Trophoblast cell (in vitro differentiated cells and primary cell): Measurements from ENCODE around the gene CIB4.

Experiments
- DNase-seq, 2 donors: peaks; one replicate each; pipeline ENCODE4 v3.0.0-alpha.2; 2016
- H2AFZ ChIP-seq: 2 replicates; pipeline ENCODE4 v1.6.1; 2013; ENCODE audit warnings: low read length, moderate library complexity, mild to moderate bottlenecking; ENCODE audit not compliant: insufficient read depth, poor library complexity
- H2AK5ac ChIP-seq: 2 replicates; pipeline ENCODE4 v1.6.1; 2013; ENCODE audit warnings: mild to moderate bottlenecking, low read length
- H2BK120ac ChIP-seq: 2 replicates; pipeline ENCODE4 v1.6.1; 2013; ENCODE audit warnings: low read length, mild to moderate bottlenecking, moderate library complexity; ENCODE audit not compliant: insufficient read depth, poor library complexity
- H2BK12ac ChIP-seq: 2 replicates; pipeline ENCODE4 v1.6.1; 2013; ENCODE audit warnings: mild to moderate bottlenecking, low read length, moderate library complexity
- H2BK5ac ChIP-seq: 2 replicates; pipeline ENCODE4 v1.6.1; 2013; ENCODE audit warnings: low read length, low read depth, moderate library complexity, mild to moderate bottlenecking; ENCODE audit not compliant: poor library complexity
- H3K14ac ChIP-seq: 2 replicates; pipeline ENCODE4 v1.6.1; 2013; ENCODE audit warnings: mild to moderate bottlenecking, low read length
- H3K18ac ChIP-seq: 2 replicates; pipeline ENCODE4 v1.6.1; 2013; ENCODE audit warnings: mild to moderate bottlenecking, low read length
- H3K23ac ChIP-seq: 2 replicates; pipeline ENCODE4 v1.6.1; 2013; ENCODE audit warnings: low read length
- H3K27ac ChIP-seq: 2 replicates; pipeline ENCODE4 v1.5.1; 2013; ENCODE audit warnings: low read depth, mild to moderate bottlenecking, inconsistent platforms, low read length, moderate library complexity
- H3K27me3 ChIP-seq: 2 replicates; pipeline ENCODE4 v1.6.1; 2013; ENCODE audit warnings: inconsistent platforms, mild to moderate bottlenecking, low read length, moderate library complexity; ENCODE audit not compliant: insufficient read depth
- H3K36me3 ChIP-seq, 2 experiments: 1 replicate in 1 of 2; 2 replicates in 1 of 2; pipeline ENCODE4 v1.6.1; 2013; ENCODE audit warnings: low read length in 2 of 2, mild to moderate bottlenecking in 2 of 2, moderate library complexity in 1 of 2; ENCODE audit not compliant: insufficient read depth in 2 of 2, control insufficient read depth in 1 of 2
- H3K4ac ChIP-seq: 2 replicates; pipeline ENCODE4 v1.6.1; 2013; ENCODE audit warnings: low read depth, mild to moderate bottlenecking, low read length, moderate library complexity
- H3K4me1 ChIP-seq, 2 experiments: 1 replicate in 1 of 2; 2 replicates in 1 of 2; pipeline ENCODE4 v1.6.1; 2013; ENCODE audit warnings: low read length in 2 of 2, mild to moderate bottlenecking in 2 of 2, moderate library complexity in 1 of 2; ENCODE audit not compliant: insufficient read depth in 2 of 2, control insufficient read depth in 1 of 2
- H3K4me2 ChIP-seq: 2 replicates; pipeline ENCODE4 v1.6.1; 2013; ENCODE audit warnings: inconsistent platforms, mild to moderate bottlenecking, low read length, moderate library complexity
- H3K4me3 ChIP-seq: 2 replicates; pipeline ENCODE4 v1.5.1; 2013; ENCODE audit warnings: mild to moderate bottlenecking, low read depth, low read length, inconsistent platforms
- H3K79me1 ChIP-seq: one replicate; pipeline ENCODE4 v1.6.1; 2013; ENCODE audit warnings: low read length
- H3K79me2 ChIP-seq: 2 replicates; pipeline ENCODE4 v1.6.1; 2013; ENCODE audit warnings: low read length, mild to moderate bottlenecking; ENCODE audit not compliant: control insufficient read depth, insufficient read depth, poor library complexity
- H3K9ac ChIP-seq: 2 replicates; pipeline ENCODE4 v1.6.1; 2013; ENCODE audit warnings: mild to moderate bottlenecking, low read length
- H3K9me3 ChIP-seq: 2 replicates; pipeline ENCODE4 v1.6.1; 2013; ENCODE audit warnings: low read depth, mild to moderate bottlenecking, control low read depth, inconsistent platforms, low read length; ENCODE audit not compliant: insufficient read depth
- H4K12ac ChIP-seq: 2 replicates; pipeline ENCODE4 v1.6.1; 2013; ENCODE audit warnings: low read depth, mild to moderate bottlenecking, low read length, moderate library complexity
- H4K8ac ChIP-seq: 2 replicates; pipeline ENCODE4 v1.6.1; 2013; ENCODE audit warnings: low read depth, mild to moderate bottlenecking, low read length, moderate library complexity
- H4K91ac ChIP-seq: one replicate; pipeline ENCODE4 v1.6.1; 2013; ENCODE audit warnings: low read depth, mild to moderate bottlenecking, low read length, moderate library complexity
- WGBS: extraction: QIAGEN DNeasy Blood & Tissue Kit; methylation state at CpG from one replicate; pipeline ENCODE4 v1.1.7; 2013; ENCODE audit warnings: missing lambda C conversion rate; ENCODE audit not compliant: insufficient read length, insufficient coverage; ENCODE audit errors: extremely low coverage; 5-methylcytosine and 5-hydroxymethylcytosine counted together

The CIB4 gene

GRCh38 chr2:26540961-26541360 lies 100.2 kb downstream of the CIB4 start:
- Histone ChIP-seq H3K4me3 (no peak overlapping the region), H3K4me2 (no peak overlapping the region), H3K14ac (no peak overlapping the region), H3K79me1 (no peaks in the 10 kb centered on the region), H2BK12ac (no peak overlapping the region), H3K79me2 (no peaks in the 10 kb centered on the region), H2BK120ac (no peak overlapping the region), H3K4me1 (peaks cover 0 to 2% of the 10 kb centered on the region in 2 experiments), H3K27ac (no peak overlapping the region), H3K36me3 (no peaks in the 10 kb centered on the region), H4K91ac (no peak overlapping the region), H3K9ac (no peak overlapping the region), H2AFZ (no peak overlapping the region), H2AK5ac (no peak overlapping the region), H4K12ac (no peak overlapping the region), H3K9me3 (no peaks in the 10 kb centered on the region), H2BK5ac (no peak overlapping the region), H3K18ac (no peak overlapping the region), H3K4ac (no peak overlapping the region), H3K23ac (no peak overlapping the region), H4K8ac (no peak overlapping the region), H3K27me3 (no peaks in the 10 kb centered on the region)
- DNase-seq, result no peak
- no CpG with 5 or more reads among the region's 6 CpGs for WGBS

GRCh38 chr2:26540306-26540705 lies 100.9 kb downstream of the CIB4 start:
- H3K27me3 ChIP-seq, result no peaks in the 10 kb centered on the region
- no peaks in the 10 kb centered on the region for H3K36me3 ChIP-seq
- no peak overlapping the region for H2AFZ ChIP-seq
- H4K91ac ChIP-seq, result no peak overlapping the region
- no peak overlapping the region for H3K18ac ChIP-seq
- no peak overlapping the region for H2BK5ac ChIP-seq
- H3K79me2 ChIP-seq, result no peaks in the 10 kb centered on the region
- H3K9me3 ChIP-seq, result no peaks in the 10 kb centered on the region
- no peak overlapping the region for H3K23ac ChIP-seq
- H3K4me1 ChIP-seq, result peaks cover 0 to 7% of the 10 kb centered on the region in 2 experiments
- no peak overlapping the region for H2AK5ac ChIP-seq
- no peak overlapping the region for H2BK120ac ChIP-seq
- no peak overlapping the region for H4K12ac ChIP-seq
- H3K4me2 ChIP-seq, result no peak overlapping the region
- no peak for DNase-seq
- no peak overlapping the region for H4K8ac ChIP-seq
- H3K9ac ChIP-seq, result no peak overlapping the region
- no peak overlapping the region for H3K27ac ChIP-seq
- no peak overlapping the region for H3K14ac ChIP-seq
- H3K4me3 ChIP-seq, result no peak overlapping the region
- no peak overlapping the region for H2BK12ac ChIP-seq
- H3K4ac ChIP-seq, result no peak overlapping the region
- H3K79me1 ChIP-seq, result no peaks in the 10 kb centered on the region
- no CpG with 5 or more reads among the region's 10 CpGs for WGBS

GRCh38 chr2:26537826-26538475 lies 103.2 kb downstream of the CIB4 start:
- Histone ChIP-seq H3K36me3 (no peaks in the 10 kb centered on the region), H3K27me3 (no peaks in the 10 kb centered on the region), H3K4me3 (no peak overlapping the region), H3K79me1 (no peaks in the 10 kb centered on the region), H2BK12ac (no peak overlapping the region), H3K18ac (no peak overlapping the region), H3K4me1 (peaks cover 0 to 7% of the 10 kb centered on the region in 2 experiments), H4K91ac (no peak overlapping the region), H3K23ac (no peak overlapping the region), H3K9ac (no peak overlapping the region), H3K27ac (no peak overlapping the region), H3K14ac (no peak overlapping the region), H2AK5ac (no peak overlapping the region), H2BK120ac (no peak overlapping the region), H4K12ac (no peak overlapping the region), H2AFZ (no peak overlapping the region), H4K8ac (no peak overlapping the region), H3K4me2 (no peak overlapping the region), H3K9me3 (no peaks in the 10 kb centered on the region), H3K4ac (no peak overlapping the region), H2BK5ac (no peak overlapping the region), H3K79me2 (no peaks in the 10 kb centered on the region)
- DNase-seq, result no peak
- WGBS, result no CpG with 5 or more reads among the region's 14 CpGs

DNA sequence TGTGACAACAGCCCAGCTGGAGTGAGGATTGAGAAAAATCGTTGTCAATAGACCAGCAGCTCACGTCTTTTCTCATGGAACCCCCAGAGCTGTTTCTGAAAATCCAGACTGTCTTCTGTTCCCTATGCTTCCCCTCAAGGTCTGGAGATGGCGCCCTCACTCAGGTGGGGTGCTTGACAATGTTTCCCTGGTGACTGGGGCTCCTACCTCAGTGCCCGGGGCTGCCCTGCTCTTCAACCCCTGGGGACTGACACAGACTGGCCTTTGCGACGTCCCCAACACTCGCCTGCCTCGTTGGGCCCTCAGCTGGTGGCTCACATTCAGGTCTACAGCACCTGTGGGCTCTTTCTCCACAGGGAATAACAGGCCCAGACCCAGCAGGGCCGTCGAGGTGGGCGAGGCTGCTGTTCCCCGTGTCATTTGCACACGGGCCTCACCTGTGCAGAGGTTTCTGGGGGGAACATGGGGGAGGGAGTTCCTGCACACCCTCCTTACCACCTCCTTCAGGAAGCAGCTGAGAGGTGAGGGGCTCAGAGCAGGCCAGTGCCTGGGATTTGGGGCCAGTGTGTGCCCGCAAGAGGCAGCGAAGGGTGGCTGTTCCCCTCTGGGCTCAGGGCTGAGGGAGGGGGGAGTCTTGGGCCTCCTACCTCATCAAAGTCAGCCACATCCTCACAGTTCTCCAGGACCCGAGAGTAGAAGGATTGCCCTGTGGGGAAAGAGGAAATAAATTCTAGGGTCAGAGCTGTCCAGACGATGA lies 103.9 kb downstream of the CIB4 start:
- H2BK5ac ChIP-seq, result no peak overlapping the region
- no CpG with 5 or more reads among the region's 17 CpGs for WGBS

More for the DNA sequence above, 103.9 kb downstream of the CIB4 start:
- Histone ChIP-seq H3K9me3 (no peaks in the 10 kb centered on the region), H3K14ac (no peak overlapping the region), H3K4me2 (no peak overlapping the region), H3K79me2 (no peaks in the 10 kb centered on the region), H3K79me1 (no peaks in the 10 kb centered on the region), H3K9ac (no peak overlapping the region), H4K8ac (no peak overlapping the region), H3K4me3 (no peak overlapping the region), H2AFZ (no peak overlapping the region), H3K4ac (no peak overlapping the region), H4K91ac (no peak overlapping the region), H2AK5ac (no peak overlapping the region), H4K12ac (no peak overlapping the region), H2BK12ac (no peak overlapping the region), H2BK120ac (no peak overlapping the region), H3K23ac (no peak overlapping the region), H3K18ac (no peak overlapping the region), H3K27ac (no peak overlapping the region), H3K4me1 (peaks cover 0 to 7% of the 10 kb centered on the region in 2 experiments), H3K27me3 (no peaks in the 10 kb centered on the region), H3K36me3 (no peaks in the 10 kb centered on the region)
- DNase-seq, result no peak
